GM19467 (cell line): ENCODE measurements around the gene SLC11A1.

Experiments used
- ATAC-seq: cut with Tn5 transposase; IDR thresholded peaks from one replicate; pipeline ENCODE4 v1.9.1; 2021; ENCODE audit warnings: mild to moderate bottlenecking, moderate library complexity; ENCODE audit not compliant: unreplicated experiment

The SLC11A1 gene

GRCh38 chr2:218366621-218367414 is 15.3 kb upstream of the SLC11A1 start:
- ATAC-seq = no peak

DNA sequence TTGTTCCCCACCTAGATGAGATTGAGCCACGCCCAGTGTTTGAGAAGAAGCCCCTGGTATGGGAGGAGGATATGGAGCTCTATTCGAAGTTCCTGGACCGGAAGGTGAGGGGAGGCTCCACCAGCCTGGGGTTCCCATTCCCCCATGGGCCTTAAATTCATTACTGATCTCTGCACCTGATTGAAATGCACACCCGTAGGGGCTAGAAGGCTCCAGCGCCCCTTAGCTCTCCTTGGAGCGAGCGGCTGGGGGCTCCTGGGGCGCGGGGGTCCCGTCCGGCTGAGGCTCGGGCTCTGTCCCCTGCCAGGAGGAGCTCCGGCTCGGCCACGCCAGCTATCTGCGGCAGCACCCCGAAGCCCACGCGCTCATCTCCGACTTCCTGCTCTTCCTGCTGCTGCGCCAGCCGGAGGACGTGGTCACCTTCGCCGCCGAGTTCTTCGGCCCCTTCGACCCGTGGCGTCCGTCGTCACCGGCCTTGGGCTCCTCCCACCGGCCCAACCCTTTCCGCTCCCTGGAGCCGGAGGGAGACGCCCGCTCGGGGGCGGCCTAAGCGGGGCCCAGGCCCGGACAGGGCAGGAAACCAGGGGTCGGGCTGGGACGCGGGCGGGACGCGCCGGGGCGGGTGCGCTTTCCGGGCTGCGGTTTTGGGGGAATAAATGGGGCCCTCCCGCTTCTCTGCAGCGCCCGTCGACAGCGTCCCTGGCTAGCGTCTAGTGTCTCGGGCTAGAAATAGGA is 14.5 kb upstream of the SLC11A1 start:
- peak; percentile 95 for ATAC-seq

DNA sequence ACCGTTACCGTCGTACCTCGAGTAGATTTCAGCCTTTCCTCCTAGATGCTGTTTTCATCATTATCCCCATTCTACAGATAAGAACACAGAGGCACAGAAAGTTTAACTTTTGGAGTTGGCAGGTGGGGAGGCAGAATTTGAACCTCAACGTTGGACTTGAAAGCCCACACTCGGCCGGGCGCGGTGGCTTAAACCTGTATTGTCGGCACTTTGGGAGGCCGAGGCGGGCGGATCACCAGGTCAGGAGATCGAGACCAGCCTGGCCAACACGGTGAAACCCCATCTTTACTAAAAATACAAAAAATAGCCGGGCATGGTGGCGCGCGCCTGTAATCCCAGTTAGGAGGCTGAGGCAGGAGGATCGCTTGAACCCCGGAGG is 13.9 kb upstream of the SLC11A1 start:
- no peak for ATAC-seq

GRCh38 chr2:218368621-218369153 is 13.4 kb upstream of the SLC11A1 start:
- ATAC-seq = no peak

GRCh38 chr2:218369330-218369729 is 12.7 kb upstream of the SLC11A1 start:
- no peak for ATAC-seq

DNA sequence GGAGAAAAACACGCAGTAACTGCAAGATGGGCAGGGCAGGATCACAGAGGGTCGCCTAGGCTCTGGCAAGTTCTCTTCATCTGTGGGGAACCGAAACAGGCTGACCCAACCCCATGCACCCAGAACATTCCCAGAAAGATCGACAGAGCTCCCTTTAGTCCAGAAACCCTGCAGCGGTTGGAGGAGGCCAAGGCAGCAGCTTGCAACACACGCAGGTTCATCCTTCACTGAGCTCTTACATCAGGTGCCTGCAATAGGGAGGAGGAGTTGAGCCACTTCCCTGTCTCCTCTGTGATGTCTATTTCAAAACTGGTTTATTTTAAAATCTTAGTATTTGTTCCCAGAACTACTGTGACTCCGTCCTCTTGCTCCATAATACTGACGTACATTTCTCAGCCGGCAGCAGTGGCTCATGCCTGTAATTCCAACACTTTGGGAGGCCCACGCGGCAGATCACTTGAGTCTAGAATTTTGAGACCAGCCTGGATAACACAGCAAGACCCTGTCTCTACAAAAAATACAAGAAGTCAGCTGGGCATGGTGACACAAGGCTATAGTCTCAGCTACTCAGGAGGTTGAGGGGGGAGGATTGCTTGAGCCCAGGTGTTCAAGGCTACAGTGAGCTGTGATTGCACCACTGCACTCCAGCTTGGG is 11.5 kb upstream of the SLC11A1 start:
- ATAC-seq = no peak

DNA sequence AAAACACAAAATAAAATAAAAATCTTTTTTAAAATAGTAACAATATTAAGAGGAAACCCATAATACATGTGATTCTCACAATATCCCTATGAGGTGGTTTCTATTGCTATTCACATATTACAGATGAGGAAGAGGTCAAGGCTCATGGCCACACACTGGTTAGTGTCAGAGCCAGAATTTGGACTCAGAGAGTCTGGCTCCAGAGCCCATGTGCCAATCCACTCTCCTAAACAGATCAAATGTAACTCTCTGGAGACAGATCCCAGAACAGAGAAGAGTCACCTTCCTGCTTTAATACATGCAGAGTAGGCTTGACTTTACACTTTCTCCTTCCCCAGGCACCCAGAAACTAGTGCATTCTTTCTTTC is 10.1 kb upstream of the SLC11A1 start:
- ATAC-seq = no peak

DNA sequence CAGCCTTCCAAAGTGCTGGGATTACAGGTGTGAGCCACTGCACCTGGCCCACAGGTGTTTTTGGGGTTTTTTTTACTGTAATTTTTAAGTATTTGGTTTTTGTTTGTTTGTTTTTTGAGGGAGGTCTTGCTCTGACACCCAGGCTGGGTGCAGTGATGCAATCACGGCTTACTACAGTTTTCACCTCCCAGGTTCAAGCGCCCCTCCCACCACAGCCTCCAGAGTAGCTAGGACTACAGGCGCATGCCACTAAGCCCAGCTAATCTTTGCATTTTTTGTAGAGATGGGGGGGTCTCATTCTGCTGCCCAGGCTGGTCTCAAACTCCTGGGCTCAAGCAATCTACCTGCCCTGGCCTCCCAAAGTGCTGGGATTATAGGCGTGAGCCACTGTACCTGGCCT is 7.3 kb upstream of the SLC11A1 start:
- no peak for ATAC-seq

DNA sequence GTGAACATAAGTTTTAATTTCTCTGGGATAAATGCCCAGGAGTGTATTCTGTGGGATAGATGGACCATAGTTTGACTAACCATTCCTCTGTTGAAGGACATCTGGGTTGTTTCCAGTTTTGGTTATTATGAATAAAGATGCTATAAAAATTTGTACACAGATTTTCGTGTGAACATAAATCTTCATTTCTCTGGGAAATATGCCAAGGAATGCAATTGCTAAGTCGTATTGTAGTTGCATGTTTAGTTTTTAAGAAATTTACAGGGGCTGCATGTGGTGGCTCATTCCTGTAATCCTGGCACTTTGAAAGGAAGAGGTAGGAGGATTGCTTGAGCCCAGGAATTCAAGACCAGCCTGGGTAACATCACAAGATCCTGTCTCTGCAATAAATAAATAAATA is 6.9 kb upstream of the SLC11A1 start:
- ATAC-seq = no peak

DNA sequence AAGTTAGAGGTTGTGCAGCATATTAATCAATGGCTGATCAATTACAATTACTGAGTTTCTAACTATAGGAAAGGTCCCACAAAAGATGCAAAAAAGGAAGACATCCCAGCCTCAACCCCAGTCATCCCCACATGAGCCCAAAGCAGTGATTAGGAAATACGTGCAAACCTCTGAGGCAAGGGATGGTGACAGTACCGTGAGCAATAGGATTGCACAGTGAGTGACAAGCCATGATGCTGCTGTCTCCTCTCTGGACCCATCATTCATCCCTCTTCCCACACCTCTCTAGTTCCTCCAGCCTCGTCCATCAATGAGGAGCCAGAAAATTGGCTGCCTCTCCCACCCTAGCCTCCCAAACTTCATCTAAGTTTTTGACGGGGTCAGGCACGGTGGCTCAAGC is 4.0 kb upstream of the SLC11A1 start:
- ATAC-seq = no peak

DNA sequence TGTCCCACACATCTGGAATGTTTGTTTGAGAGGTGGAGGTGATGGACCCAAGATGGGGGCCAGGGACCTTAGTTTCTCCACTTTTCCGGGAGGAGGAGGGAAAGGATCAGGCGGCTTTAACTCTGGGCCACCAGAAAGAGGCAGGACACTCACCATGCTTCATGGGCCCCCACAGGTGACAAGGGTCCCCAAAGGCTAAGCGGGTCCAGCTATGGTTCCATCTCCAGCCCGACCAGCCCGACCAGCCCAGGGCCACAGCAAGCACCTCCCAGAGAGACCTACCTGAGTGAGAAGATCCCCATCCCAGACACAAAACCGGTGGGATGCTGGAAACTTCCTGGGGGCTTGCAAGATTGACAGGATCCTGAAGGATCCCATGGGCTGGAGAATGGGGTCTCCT is 712 bp downstream of the SLC11A1 start:
- no peak for ATAC-seq

- no peak for ATAC-seq
Observed at GRCh38 chr2:218383892-218384519, 1.9 kb downstream of the SLC11A1 start.

DNA sequence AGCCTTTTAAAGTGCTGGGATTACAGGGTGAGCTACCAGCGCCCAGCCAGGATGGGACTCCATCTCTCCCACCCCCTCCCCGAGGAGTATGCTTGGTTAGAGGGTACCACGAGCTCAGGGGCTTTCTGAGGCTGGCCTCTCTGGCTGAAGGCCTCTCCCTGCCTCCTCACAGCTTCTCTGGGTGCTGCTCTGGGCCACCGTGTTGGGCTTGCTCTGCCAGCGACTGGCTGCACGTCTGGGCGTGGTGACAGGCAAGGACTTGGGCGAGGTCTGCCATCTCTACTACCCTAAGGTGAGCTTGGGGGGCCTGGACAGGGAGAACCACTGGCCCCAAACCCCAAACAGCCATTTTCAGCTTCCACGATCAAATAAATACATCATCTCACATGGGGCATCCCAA is 2.9 kb downstream of the SLC11A1 start:
- ATAC-seq = no peak

GRCh38 chr2:218386505-218387368 is 4.7 kb downstream of the SLC11A1 start:
- ATAC-seq = no peak

GRCh38 chr2:218387369-218388194 is 5.5 kb downstream of the SLC11A1 start:
- ATAC-seq = no peak

DNA sequence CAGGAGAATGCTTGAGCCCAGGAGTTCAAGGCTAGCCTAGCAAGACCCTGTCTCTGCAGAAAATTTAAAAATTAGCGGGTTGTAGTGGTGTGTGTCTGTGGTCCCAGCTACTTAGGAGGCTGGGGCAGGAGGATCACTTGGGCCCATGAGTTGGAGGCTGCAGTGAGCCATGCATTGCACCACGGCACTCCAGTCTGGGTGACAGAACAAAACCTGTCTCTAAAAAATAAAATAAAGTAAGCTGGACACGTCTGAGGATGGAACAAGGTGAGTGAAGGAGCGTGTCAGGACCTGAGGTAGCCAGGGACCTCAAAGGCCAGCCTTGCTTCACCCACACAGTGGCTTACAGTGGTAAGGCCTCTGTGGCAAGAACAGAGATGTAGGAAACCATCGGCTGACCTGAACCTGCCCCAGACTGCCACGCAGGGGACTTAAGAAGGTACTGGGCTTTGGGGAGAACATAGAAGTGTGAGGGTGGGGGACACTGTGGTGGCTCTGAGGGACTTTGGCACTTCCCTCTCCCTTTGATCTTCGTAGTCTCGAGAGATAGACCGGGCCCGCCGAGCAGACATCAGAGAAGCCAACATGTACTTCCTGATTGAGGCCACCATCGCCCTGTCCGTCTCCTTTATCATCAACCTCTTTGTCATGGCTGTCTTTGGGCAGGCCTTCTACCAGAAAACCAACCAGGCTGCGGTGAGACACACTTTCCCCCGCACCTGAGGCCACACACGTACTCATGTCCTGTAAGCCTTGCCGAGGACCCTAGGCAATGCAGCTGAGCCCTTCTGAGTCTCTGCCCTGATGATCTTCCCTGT is 7.5 kb downstream of the SLC11A1 start:
- ATAC-seq = no peak

- no peak for ATAC-seq
Observed at GRCh38 chr2:218391202-218391601, 9.1 kb downstream of the SLC11A1 start.

DNA sequence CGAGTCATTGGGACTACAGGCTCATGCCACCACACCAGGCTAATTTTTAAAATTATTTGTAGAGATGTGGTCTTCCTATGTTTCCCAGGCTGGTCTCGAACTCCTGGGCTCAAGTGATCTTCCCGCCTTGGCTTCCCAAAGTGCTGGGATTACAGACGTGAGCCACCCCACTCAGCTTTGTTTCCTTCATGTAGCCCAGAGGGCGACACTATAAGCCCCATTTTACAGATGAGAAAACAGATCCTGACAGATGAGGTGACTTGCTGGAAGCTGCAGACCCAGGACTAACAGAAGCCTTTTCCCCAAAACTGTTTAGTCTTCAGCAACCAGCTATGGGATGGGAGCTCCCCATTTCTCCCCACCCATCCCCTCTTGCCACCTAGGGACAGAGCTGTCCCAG is 10.4 kb downstream of the SLC11A1 start:
- no peak for ATAC-seq
